DND-41 (cell line): Measurements from ENCODE around the gene GAA.

Experiments used
- EZH2 ChIP-seq: IDR thresholded peaks from 3 replicates; pipeline ENCODE4 v1.6.1; 2012; ENCODE audit warnings: borderline replicate concordance, low read depth, mild to moderate bottlenecking, moderate library complexity, low read length, inconsistent platforms; ENCODE audit not compliant: severe bottlenecking
- TF ChIP-seq, protein P1 (sequence below): IDR thresholded peaks from 2 replicates; pipeline ENCODE4 v1.5.1; 2012; ENCODE audit warnings: borderline replicate concordance, low read length, moderate library complexity, mild to moderate bottlenecking; ENCODE audit not compliant: poor library complexity, severe bottlenecking; ENCODE audit errors: extremely low read depth

DNA sequence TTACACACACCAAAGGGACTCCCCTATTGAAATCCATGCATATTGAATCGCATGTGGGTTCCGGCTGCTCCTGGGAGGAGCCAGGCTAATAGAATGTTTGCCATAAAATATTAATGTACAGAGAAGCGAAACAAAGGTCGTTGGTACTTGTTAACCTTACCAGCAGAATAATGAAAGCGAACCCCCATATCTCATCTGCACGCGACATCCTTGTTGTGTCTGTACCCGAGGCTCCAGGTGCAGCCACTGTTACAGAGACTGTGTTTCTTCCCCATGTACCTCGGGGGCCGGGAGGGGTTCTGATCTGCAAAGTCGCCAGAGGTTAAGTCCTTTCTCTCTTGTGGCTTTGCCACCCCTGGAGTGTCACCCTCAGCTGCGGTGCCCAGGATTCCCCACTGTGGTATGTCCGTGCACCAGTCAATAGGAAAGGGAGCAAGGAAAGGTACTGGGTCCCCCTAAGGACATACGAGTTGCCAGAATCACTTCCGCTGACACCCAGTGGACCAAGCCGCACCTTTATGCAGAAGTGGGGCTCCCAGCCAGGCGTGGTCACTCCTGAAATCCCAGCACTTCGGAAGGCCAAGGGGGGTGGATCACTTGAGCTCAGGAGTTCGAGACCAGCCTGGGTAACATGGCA, 2.2 kb downstream of the GAA start:
- TF ChIP-seq, protein P1, sequence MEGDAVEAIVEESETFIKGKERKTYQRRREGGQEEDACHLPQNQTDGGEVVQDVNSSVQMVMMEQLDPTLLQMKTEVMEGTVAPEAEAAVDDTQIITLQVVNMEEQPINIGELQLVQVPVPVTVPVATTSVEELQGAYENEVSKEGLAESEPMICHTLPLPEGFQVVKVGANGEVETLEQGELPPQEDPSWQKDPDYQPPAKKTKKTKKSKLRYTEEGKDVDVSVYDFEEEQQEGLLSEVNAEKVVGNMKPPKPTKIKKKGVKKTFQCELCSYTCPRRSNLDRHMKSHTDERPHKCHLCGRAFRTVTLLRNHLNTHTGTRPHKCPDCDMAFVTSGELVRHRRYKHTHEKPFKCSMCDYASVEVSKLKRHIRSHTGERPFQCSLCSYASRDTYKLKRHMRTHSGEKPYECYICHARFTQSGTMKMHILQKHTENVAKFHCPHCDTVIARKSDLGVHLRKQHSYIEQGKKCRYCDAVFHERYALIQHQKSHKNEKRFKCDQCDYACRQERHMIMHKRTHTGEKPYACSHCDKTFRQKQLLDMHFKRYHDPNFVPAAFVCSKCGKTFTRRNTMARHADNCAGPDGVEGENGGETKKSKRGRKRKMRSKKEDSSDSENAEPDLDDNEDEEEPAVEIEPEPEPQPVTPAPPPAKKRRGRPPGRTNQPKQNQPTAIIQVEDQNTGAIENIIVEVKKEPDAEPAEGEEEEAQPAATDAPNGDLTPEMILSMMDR: no peak
- no peak for TF ChIP-seq EZH2
